Measurements from ENCODE around the gene PARP3.
A peak's percentile ranks its signal among the peaks of the same experiment; 100 is the strongest.

PARP3 gene

GRCh38 chr3:51934139-51934850 is 7.9 kb upstream of the PARP3 start:
- no peak for DNase-seq

DNA sequence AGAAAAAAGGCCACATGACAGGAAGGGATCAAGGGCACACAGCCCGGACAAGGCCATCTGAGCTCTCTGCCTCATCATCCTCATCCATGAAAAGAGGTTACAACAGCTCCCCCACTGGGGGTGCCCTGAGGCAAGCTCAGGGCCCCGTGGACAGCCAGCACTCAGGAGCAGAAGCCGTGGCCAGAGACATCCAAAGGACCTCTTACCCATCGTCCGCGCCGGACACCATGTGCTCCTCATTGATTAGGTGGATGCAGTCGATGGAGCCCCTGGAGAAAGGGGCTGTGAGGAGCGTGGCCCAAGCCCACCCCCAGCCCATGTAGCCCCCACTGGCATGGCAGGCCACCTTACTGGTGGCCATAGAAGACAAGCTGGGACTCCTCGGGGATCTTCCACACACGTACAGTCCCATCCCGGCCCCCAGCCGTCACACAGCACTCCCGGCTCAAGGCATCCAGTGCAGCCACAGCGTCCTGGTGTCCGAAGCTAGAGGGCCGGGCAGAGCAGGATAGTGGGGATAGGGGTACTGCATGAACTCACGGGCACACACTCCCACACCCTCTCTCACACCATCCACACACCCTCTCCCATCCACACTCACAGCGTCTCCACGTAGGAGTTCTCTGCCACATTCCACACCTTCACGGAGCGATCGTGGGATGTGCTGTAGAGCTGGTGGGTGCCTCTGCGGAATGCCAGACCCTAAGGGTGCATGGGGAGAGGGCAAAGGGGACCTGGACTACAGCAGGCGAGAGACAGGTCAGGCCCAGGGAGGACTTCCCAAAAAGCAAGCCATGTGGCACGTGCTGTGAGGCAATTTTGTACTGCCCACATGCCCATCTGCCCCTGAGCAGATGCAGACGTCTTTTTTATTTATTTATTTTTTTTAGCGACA is 6.9 kb upstream of the PARP3 start:
- DNase-seq: no peak

DNA sequence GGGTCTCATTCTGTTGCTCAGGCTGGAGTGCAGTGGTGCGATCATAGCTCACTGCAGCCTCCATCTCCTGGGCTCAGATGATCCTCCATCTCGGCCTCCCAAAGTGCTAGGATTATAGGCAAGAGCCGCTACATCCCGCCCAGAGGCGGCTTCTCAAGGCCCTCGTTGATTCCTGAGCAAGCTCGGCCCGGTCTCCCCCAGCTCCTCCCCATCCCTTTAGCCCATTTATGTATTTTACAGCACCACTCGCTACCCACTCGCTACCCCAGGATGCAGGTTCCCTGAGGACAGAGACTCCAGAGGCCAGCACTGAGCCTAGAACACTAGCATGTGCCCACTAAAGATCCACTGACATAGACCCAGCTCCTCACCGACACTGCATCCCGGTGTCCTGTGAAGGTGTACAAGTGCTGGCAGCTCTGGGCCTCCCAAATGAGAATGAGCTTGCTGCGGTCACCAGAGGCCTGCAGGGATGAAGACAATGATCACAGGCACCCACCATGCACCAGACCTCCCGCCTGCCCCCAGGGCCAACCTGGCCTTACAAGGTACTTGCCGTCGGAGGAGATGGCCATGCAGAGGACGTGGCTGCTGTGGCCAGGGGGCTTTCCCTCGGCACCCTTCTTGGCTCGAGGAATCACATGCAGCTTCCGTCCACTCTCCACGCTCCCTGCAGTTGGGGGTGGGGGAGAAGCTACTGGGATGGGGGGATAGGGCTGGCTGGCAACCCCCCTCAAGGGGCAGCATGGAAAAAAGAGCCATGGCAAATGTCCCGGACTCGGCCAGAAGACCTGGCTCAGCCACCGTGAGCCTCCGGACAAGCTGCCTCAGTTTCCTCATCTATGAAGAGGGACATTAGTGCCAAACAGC is 6.0 kb upstream of the PARP3 start:
- no peak for DNase-seq

- DNase-seq: no peak
These were observed 5.1 kb upstream of the PARP3 start for GRCh38 chr3:51937014-51937413.

GRCh38 chr3:51937611-51938450 is 4.3 kb upstream of the PARP3 start:
- DNase-seq: no peak

- DNase-seq: no peak
These were observed 3.3 kb upstream of the PARP3 start for GRCh38 chr3:51938780-51939425.

- no peak for DNase-seq
These were observed 1.3 kb upstream of the PARP3 start for GRCh38 chr3:51940648-51941462.

GRCh38 chr3:51941463-51941797 is 733 bp upstream of the PARP3 start:
- no peak for DNase-seq

DNA sequence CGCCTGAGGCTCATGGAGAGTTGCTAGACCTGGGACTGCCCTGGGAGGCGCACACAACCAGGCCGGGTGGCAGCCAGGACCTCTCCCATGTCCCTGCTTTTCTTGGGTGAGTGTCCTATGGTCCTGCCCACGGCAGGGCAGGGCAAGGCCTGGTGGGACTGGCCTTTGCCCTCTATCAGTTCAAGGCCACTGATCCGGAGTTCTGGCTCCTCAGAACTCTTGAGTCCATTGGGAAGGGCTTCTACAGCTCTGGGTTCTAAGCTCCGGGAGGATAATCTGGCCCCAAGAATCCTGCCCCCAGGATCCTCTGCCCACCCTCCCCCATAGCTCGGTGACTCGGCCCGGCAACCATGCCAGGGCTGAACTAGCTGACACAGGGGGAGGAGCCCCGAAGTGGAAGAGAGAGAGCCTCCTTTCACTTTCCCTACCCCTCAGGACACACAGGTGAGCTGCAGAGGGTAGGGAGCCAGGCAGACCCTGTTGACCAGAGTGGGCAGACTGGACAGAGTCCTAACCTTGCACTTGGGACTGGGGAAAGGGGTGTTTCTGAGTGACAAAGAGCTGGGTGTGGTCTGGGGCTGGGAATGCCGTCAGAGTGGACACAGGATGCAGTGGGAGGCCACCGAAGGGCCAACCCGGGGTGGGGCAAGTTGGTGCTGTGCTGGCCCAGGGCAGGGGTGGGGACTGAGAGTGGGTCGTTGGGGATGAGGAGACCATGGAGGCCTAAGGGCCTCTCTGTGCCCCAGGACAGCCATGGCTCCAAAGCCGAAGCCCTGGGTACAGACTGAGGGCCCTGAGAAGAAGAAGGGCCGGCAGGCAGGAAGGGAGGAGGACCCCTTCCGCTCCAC is 664 bp downstream of the PARP3 start:
- DNase-seq: peak; percentile 61

DNA sequence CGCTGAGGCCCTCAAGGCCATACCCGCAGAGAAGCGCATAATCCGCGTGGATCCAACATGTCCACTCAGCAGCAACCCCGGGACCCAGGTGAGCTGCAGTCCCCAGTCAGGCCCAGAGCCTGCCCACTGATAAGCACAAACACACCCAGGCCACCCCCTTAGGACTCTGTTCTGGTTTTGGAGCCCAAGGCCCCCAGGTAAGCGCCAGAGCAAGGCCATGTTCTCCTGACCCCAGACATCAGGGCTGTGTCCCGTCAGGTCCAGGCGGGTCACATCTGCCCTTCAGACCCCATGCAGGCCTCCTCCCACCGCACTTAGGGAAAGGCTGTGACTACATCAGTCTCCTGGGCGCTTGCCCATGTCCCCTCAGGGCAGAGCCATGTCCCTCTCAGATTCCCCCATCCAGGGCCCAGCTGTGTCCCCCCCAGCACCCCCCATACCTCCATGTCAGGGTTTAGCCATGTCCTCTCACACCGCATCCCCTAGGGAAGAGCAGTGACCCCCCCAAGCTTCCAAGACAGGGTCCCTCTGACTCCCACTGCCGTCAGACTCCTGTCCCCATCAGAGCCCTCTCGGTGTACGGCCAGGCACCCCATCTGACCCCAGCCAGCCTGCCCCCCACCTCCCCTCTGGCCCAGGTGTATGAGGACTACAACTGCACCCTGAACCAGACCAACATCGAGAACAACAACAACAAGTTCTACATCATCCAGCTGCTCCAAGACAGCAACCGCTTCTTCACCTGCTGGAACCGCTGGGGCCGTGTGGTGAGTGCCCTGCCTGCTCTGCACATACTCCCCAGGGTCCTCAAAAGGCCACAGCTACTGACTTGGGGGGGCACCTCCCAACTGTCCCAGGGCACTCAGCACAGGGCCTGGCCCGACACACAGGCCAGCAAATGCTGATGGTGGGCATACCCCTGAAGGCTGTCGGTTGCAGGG is 1.6 kb downstream of the PARP3 start:
- no peak for DNase-seq

DNA sequence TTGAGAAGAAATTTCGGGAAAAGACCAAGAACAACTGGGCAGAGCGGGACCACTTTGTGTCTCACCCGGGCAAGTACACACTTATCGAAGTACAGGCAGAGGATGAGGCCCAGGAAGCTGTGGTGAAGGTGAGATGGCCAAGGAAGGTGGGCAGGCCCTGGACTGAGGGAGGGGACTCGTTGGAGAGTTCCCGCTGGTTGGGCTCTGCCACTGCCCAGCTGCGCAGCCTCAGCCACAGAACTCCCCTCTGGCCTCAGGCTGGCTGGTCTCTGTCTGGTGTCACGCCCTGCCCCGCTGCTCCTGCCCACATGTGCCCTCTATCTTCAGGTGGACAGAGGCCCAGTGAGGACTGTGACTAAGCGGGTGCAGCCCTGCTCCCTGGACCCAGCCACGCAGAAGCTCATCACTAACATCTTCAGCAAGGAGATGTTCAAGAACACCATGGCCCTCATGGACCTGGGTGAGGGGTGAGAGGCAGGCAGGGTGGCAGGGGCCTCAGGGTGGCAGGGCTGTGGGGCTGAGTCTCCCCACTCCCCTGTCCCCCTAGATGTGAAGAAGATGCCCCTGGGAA is 2.4 kb downstream of the PARP3 start:
- DNase-seq: no peak

- no peak for DNase-seq
These were observed 3.1 kb downstream of the PARP3 start for GRCh38 chr3:51945031-51945840.

DNA sequence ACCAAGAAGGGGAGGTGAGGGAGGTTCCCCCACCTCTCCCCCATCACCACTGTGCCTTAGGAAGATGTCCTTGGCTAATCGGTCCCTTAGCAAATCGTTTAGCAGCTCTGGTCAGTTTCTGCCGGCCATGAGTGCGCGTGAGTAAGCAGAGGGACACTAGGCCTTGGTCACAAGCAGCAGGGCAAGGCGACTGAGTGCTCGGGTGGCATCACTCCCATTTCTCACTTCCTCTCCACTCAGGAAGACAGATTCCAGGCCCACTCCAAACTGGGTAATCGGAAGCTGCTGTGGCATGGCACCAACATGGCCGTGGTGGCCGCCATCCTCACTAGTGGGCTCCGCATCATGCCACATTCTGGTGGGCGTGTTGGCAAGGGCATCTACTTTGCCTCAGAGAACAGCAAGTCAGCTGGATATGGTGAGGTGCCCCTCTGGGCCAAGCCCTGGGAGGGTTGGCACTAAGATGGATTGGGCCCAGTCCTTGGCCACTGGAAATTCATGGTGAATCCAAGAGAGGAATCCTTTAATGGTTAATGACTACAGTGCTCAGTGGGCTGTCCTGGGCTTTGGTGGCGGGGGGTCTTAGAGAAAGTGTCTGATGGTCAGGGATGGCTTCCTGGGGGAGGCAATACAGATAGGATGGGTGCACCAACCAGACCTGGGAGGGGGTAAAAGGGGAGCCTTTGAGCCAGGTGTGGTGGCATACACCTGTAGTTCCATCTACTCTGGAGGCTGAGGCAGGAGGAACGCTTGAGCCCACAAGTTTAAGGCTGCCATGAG is 4.0 kb downstream of the PARP3 start:
- no peak for DNase-seq

DNA sequence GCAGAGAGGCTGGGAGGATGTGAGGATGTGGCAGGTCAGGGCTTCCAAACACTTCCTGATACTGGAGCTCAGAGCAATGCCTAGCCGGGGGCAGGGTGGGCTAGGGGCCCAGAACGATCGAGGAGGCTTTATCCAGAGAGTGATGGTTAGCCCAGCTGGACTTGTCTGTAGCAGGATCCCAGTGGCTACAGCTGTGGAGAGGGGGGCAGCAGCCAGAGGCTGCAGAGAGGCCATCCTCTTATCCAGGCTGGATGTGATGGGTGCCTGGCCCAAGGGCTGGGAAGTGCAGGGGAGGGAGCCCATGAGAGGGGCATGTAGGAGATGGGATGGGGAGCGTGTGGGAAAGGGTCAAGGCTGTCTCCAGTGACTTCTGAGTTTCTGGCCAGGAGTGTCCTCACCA is 4.6 kb downstream of the PARP3 start:
- no peak for DNase-seq

- DNase-seq: no peak
These were observed 5.2 kb downstream of the PARP3 start for GRCh38 chr3:51947215-51947900.

- DNase-seq: no peak
These were observed 5.9 kb downstream of the PARP3 start for GRCh38 chr3:51948016-51948580.
